Lung (tissue), 12 donors: Measurements from ENCODE around the gene NDFIP1. TPM values are rescaled to one million over a fixed set of nuclear protein-coding genes. Genes with fewer than 3 reads are reported as not detected.

ENCODE experiments used
- ATAC-seq: fragments of 200-7000 bp; cut with Tn5 transposase; one replicate; pipeline ENCODE4 v1.9.1; 2020; ENCODE audit warnings: moderate number of reproducible peaks; ENCODE audit not compliant: insufficient read depth, low FRiP score
- DNase-seq, 3 donors: peaks; one replicate each; pipeline ENCODE4 v3.0.0-alpha.2; 2013 to 2017
- H3K27ac ChIP-seq, 2 donors: one replicate each; pipeline ENCODE4 v1.5.1; 2013; ENCODE audit warnings: mild to moderate bottlenecking in 2 of 2, moderate library complexity in 2 of 2, control low read depth in 1 of 2, inconsistent platforms in 1 of 2, low read depth in 1 of 2, low read length in 1 of 2
- H3K27me3 ChIP-seq, 3 donors: one replicate each; pipeline ENCODE4 v1.5.1; 2013; ENCODE audit warnings: low read length in 2 of 3; ENCODE audit not compliant: control insufficient read depth in 3 of 3, insufficient read depth in 3 of 3
- H3K36me3 ChIP-seq, 4 donors: one replicate each; pipeline ENCODE4 v1.5.1; 2013; ENCODE audit warnings: low read length in 4 of 4, mild to moderate bottlenecking in 1 of 4, moderate library complexity in 1 of 4; ENCODE audit not compliant: control insufficient read depth in 4 of 4, insufficient read depth in 4 of 4
- H3K4me1 ChIP-seq, 5 donors: one replicate each; pipeline ENCODE4 v1.5.1; 2013; ENCODE audit warnings: low read length in 5 of 5, mild to moderate bottlenecking in 2 of 5, moderate library complexity in 1 of 5; ENCODE audit not compliant: control insufficient read depth in 5 of 5, insufficient read depth in 5 of 5
- H3K4me3 ChIP-seq: one replicate; pipeline ENCODE4 v1.5.1; 2013; ENCODE audit warnings: mild to moderate bottlenecking, control low read depth, moderate library complexity
- H3K9ac ChIP-seq, 2 donors: one replicate each; pipeline ENCODE4 v1.5.1; 2013; ENCODE audit warnings: low read length in 2 of 2, control low read depth in 1 of 2; ENCODE audit not compliant: insufficient read depth in 1 of 2
- H3K9me3 ChIP-seq, 4 donors: one replicate each; pipeline ENCODE4 v1.5.1; 2013; ENCODE audit warnings: low read length in 3 of 4, mild to moderate bottlenecking in 1 of 4, moderate library complexity in 1 of 4; ENCODE audit not compliant: control insufficient read depth in 4 of 4, insufficient read depth in 3 of 4
- CTCF ChIP-seq: IDR thresholded peaks from 2 replicates; pipeline ENCODE4 v1.5.1; 2012; ENCODE audit warnings: mild to moderate bottlenecking; ENCODE audit errors: control extremely low read depth, extremely low read depth
- WGBS, 2 donors: extraction: QIAGEN DNeasy Blood & Tissue Kit; methylation state at CpG; one replicate each; pipeline ENCODE4 v1.1.7; 2013; 5-methylcytosine and 5-hydroxymethylcytosine counted together
- polyA plus RNA-seq, 2 donors: library from polyadenylated mRNA; stranded (reverse); fragments of 200-250 nt; gene quantifications; one replicate each; pipeline ENCODE4 v1.2.1, GENCODE V29; 2013
- total RNA-seq, 2 donors: library from RNA; depleted of rRNA in 1 of 2; stranded (reverse); fragments of >200 nt in 1 of 2; gene quantifications; one replicate each; pipeline ENCODE4 v1.2.1, GENCODE V29; 2014 to 2021
- donor health status: control.
- donor health status: control.
- donor health status: Bipolar disorder and iron deficiency.
- donor health status: healthy.
- donor health status: DM: yes; HTN: yes; CAD: no.

The NDFIP1 gene
- total and polyA plus RNA-seq, 4 donors: 31.5 to 106 (median 68.4) TPM

DNA sequence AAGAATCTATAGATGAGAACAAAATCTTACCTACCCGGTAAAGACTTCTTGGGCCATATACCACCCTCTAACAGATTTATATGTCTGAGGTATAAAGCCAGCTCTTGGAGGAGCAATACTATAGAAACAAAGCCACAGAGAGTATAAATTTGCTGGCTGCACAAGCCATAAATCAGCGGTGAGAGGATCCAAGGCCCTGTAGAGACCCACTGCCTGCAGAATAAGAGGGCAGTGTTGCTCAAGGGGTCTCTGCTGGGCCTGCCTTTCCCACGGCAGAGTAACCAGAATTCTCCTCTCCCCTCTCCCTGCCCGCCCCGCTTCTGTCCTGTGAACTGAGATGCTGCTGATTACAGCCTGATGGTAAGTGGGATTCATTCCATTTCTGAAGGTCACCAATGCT lies 89.2 kb downstream of the NDFIP1 start:
- H3K4me3 ChIP-seq: no peak overlapping the region

GRCh38 chr5:142199388-142199787 lies 90.8 kb downstream of the NDFIP1 start:
- DNase-seq (no peak), ATAC-seq (no peak)
- no peak overlapping the region for H3K4me3 ChIP-seq
- H3K9ac ChIP-seq: no peak overlapping the region
- H3K27me3 ChIP-seq: no peaks in the 10 kb centered on the region
- TF ChIP-seq CTCF: no peak
- H3K9me3 ChIP-seq: no peaks in the 10 kb centered on the region
- H3K36me3 ChIP-seq: no peaks in the 10 kb centered on the region
- WGBS, 2 donors: 94 to 97% methylated on average over 8 of the region's 8 CpGs
- H3K27ac ChIP-seq: no peak overlapping the region
- no peaks in the 10 kb centered on the region for H3K4me1 ChIP-seq

More for the DNA sequence above, 89.2 kb downstream of the NDFIP1 start:
- H3K9ac ChIP-seq: no peak overlapping the region
- no peaks in the 10 kb centered on the region for H3K36me3 ChIP-seq
- no peak for TF ChIP-seq CTCF
- H3K27me3 ChIP-seq: no peaks in the 10 kb centered on the region
- DNase-seq (no peak), ATAC-seq (no peak)
- H3K4me1 ChIP-seq: peaks cover 0 to 4% (median 0%) of the 10 kb centered on the region in 5 donors
- H3K27ac ChIP-seq: no peak overlapping the region
- no peaks in the 10 kb centered on the region for H3K9me3 ChIP-seq
- WGBS, 2 donors: 91 to 94% methylated on average over 5 of the region's 5 CpGs

DNA sequence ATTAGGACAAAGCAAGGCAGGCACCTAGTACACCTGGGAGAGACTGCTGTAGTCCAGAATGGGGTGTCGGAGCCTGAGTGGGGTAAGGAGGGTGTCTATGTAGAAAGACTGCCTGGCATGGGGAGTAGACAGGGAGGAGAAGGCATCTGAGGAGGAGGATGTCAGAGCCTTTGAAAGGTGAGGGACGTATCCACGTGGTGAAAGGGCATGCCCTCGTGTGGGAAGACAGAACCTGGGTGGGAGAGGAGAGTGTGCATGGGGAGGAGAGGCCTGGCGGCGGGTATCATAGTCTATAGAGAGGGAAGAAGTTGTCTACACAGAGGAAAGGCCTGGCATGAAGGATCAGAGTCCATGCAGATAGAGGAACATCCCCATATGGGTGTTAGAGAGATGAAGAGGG lies 91.8 kb downstream of the NDFIP1 start:
- Histone ChIP-seq H3K27ac (no peak overlapping the region), H3K36me3 (no peaks in the 10 kb centered on the region), H3K4me1 (no peaks in the 10 kb centered on the region), H3K9me3 (no peaks in the 10 kb centered on the region), H3K9ac (no peak overlapping the region), H3K27me3 (no peaks in the 10 kb centered on the region), H3K4me3 (no peak overlapping the region)
- TF ChIP-seq CTCF: no peak
- DNase-seq: no peak
- 61 to 62% methylated on average over 6 of the region's 6 CpGs for WGBS, 2 donors
- ATAC-seq: no peak

GRCh38 chr5:142201471-142201887 lies 92.9 kb downstream of the NDFIP1 start:
- ATAC-seq (no peak), DNase-seq (no peak)
- WGBS, 2 donors: 85 to 87% methylated on average over 3 of the region's 3 CpGs
- Histone ChIP-seq H3K9ac (no peak overlapping the region), H3K36me3 (no peaks in the 10 kb centered on the region), H3K9me3 (no peaks in the 10 kb centered on the region), H3K4me1 (no peaks in the 10 kb centered on the region), H3K27ac (no peak overlapping the region), H3K27me3 (no peaks in the 10 kb centered on the region), H3K4me3 (no peak overlapping the region)
- no peak for TF ChIP-seq CTCF
